ENCODE results near the gene CHST14.

- TF ChIP-seq CTCF (IDR thresholded peaks at IDR 0.05) (no peak), POLR2A (IDR thresholded peaks at IDR 0.05) (no peak), POLR2AphosphoS5 (IDR thresholded peaks at IDR 0.05) (no peak)
Observed at GRCh38 chr15:40452296-40453090, 18.3 kb upstream of the CHST14 start.

Data from breast epithelium (tissue), 3 donors.